Measurements from ENCODE around the gene RASSF6. TPM values are rescaled to one million over a fixed set of nuclear protein-coding genes. Genes with fewer than 3 reads are reported as not detected.

RASSF6 gene
- total RNA-seq, 1 experiment from 2014 or later: 0.59 TPM

GRCh38 chr4:73613130-73613529 lies 7.1 kb downstream of the RASSF6 start:
- H3K4me3 ChIP-seq: no peak overlapping the region

GRCh38 chr4:73612032-73612431 lies 8.2 kb downstream of the RASSF6 start:
- Histone ChIP-seq H3K79me2 (ENCODE audit: low read depth) (no peaks in the 10 kb centered on the region), H3K27me3 (ENCODE audit: insufficient read depth, low read depth) (no peaks in the 10 kb centered on the region), H3K4me1 (replicated peaks; ENCODE audit: insufficient read depth) (peaks cover 14% of the 10 kb centered on the region), H4K20me1 (ENCODE audit: insufficient read depth) (no peaks in the 10 kb centered on the region), H3K27ac (no peak overlapping the region), H3F3A (ENCODE audit: insufficient read depth, low read depth) (no peaks in the 10 kb centered on the region), H2AFZ (no peak overlapping the region), H3K4me3 (no peak overlapping the region), H3K4me2 (no peak overlapping the region), H3K36me3 (ENCODE audit: low read depth) (no peaks in the 10 kb centered on the region), H3K9me2 (ENCODE audit: insufficient read depth) (no peaks in the 10 kb centered on the region), H3K9me3 (ENCODE audit: insufficient read depth, low read depth) (no peaks in the 10 kb centered on the region)
- BruUV-seq (replicated peaks): no TSS peak
- TF ChIP-seq CTCF (conservative IDR thresholded peaks at IDR 0.05) (no peak), EZH2 (IDR thresholded peaks at IDR 0.05; ENCODE audit: low read depth) (no peak)
- ChIA-PET POLR2A (ENCODE audit: unreplicated experiment) (no interaction called here), CTCF (no interaction called here)
- intact Hi-C loops (cut with micrococcal nuclease; ENCODE audit: unreplicated experiment): no loop called here
- DNase-seq: no peak

More at GRCh38 chr4:73613130-73613529, 7.1 kb downstream of the RASSF6 start:
- ChIA-PET POLR2A (ENCODE audit: unreplicated experiment) (no interaction called here), CTCF (no interaction called here)
- TF ChIP-seq EZH2 (IDR thresholded peaks at IDR 0.05; ENCODE audit: low read depth) (no peak), CTCF (conservative IDR thresholded peaks at IDR 0.05) (no peak)
- H3K27me3 ChIP-seq (ENCODE audit: insufficient read depth, low read depth): no peaks in the 10 kb centered on the region
- H3K36me3 ChIP-seq (ENCODE audit: low read depth): no peaks in the 10 kb centered on the region
- no peaks in the 10 kb centered on the region for H3F3A ChIP-seq (ENCODE audit: insufficient read depth, low read depth)
- H3K4me2 ChIP-seq: no peak overlapping the region
- H3K4me1 ChIP-seq (replicated peaks; ENCODE audit: insufficient read depth): peaks cover 14% of the 10 kb centered on the region
- BruUV-seq (replicated peaks): no TSS peak
- H2AFZ ChIP-seq: no peak overlapping the region
- DNase-seq: no peak
- H3K9me3 ChIP-seq (ENCODE audit: insufficient read depth, low read depth): no peaks in the 10 kb centered on the region
- intact Hi-C loops (cut with micrococcal nuclease; ENCODE audit: unreplicated experiment): no loop called here
- no peak overlapping the region for H3K27ac ChIP-seq
- no peaks in the 10 kb centered on the region for H3K79me2 ChIP-seq (ENCODE audit: low read depth)
- H3K9me2 ChIP-seq (ENCODE audit: insufficient read depth): no peaks in the 10 kb centered on the region
- no peaks in the 10 kb centered on the region for H4K20me1 ChIP-seq (ENCODE audit: insufficient read depth)

GRCh38 chr4:73609706-73610105 lies 10.5 kb downstream of the RASSF6 start:
- BruUV-seq (replicated peaks): no TSS peak
- no peaks in the 10 kb centered on the region for H3K36me3 ChIP-seq (ENCODE audit: low read depth)
- intact Hi-C loops (cut with micrococcal nuclease; ENCODE audit: unreplicated experiment): no loop called here
- H3K27ac ChIP-seq: no peak overlapping the region
- H3K9me2 ChIP-seq (ENCODE audit: insufficient read depth): no peaks in the 10 kb centered on the region
- DNase-seq: no peak
- no peaks in the 10 kb centered on the region for H3K79me2 ChIP-seq (ENCODE audit: low read depth)
- ChIA-PET CTCF (no interaction called here), POLR2A (ENCODE audit: unreplicated experiment) (interaction anchor here (1.0 kb wide), 1 partner anchor 14 kb away, joined by 4 read pairs; no protein-coding TSS in a partner anchor)
- H3K27me3 ChIP-seq (ENCODE audit: insufficient read depth, low read depth): no peaks in the 10 kb centered on the region
- TF ChIP-seq CTCF (conservative IDR thresholded peaks at IDR 0.05) (no peak), EZH2 (IDR thresholded peaks at IDR 0.05; ENCODE audit: low read depth) (no peak)
- peaks cover 14% of the 10 kb centered on the region for H3K4me1 ChIP-seq (replicated peaks; ENCODE audit: insufficient read depth)
- no peak overlapping the region for H3K4me3 ChIP-seq
- no peak overlapping the region for H2AFZ ChIP-seq
- peak overlapping the region; percentile 34; the same call in 1 of the 2 replicates for H3K4me2 ChIP-seq
- no peaks in the 10 kb centered on the region for H3F3A ChIP-seq (ENCODE audit: insufficient read depth, low read depth)
- H4K20me1 ChIP-seq (ENCODE audit: insufficient read depth): no peaks in the 10 kb centered on the region
- H3K9me3 ChIP-seq (ENCODE audit: insufficient read depth, low read depth): no peaks in the 10 kb centered on the region
